MM.1S (cell line): ENCODE measurements around the gene GCN1.
A peak's percentile ranks its signal among the peaks of the same experiment; 100 is the strongest.

ENCODE experiments used
- CTCF ChIP-seq: fragments of 300-600 bp; sonication (generic); IDR thresholded peaks from 2 replicates; pipeline ENCODE4 v1.5.1; 2016; ENCODE audit warnings: antibody characterized with exemption, low read length, mixed read lengths
- EZH2 ChIP-seq: fragments of 300-600 bp; sonication (generic); optimal IDR thresholded peaks from 2 replicates; pipeline ENCODE3; 2017; ENCODE audit warnings: low read depth, mild to moderate bottlenecking, antibody characterized with exemption, low read length, mixed read lengths
- EZH2phosphoT487 ChIP-seq: fragments of 300-600 bp; sonication (generic); IDR thresholded peaks from 2 replicates; pipeline ENCODE4 v1.6.1; 2018; ENCODE audit warnings: antibody characterized with exemption, low read length

GRCh38 chr12:120086801-120087621 lies 107.5 kb downstream of the GCN1 start:
- peak; percentile 72 for TF ChIP-seq CTCF
- TF ChIP-seq EZH2phosphoT487: no peak
- TF ChIP-seq EZH2: no peak
